ENCODE data around the gene TMF1. TPM values are rescaled to one million over a fixed set of nuclear protein-coding genes. Genes with fewer than 3 reads are reported as not detected.
A peak's percentile ranks its signal among the peaks of the same experiment; 100 is the strongest.

Gene TMF1
- total and polyA plus RNA-seq, 2 experiments from 2014 or later: 15.8 to 21.3 TPM

DNA sequence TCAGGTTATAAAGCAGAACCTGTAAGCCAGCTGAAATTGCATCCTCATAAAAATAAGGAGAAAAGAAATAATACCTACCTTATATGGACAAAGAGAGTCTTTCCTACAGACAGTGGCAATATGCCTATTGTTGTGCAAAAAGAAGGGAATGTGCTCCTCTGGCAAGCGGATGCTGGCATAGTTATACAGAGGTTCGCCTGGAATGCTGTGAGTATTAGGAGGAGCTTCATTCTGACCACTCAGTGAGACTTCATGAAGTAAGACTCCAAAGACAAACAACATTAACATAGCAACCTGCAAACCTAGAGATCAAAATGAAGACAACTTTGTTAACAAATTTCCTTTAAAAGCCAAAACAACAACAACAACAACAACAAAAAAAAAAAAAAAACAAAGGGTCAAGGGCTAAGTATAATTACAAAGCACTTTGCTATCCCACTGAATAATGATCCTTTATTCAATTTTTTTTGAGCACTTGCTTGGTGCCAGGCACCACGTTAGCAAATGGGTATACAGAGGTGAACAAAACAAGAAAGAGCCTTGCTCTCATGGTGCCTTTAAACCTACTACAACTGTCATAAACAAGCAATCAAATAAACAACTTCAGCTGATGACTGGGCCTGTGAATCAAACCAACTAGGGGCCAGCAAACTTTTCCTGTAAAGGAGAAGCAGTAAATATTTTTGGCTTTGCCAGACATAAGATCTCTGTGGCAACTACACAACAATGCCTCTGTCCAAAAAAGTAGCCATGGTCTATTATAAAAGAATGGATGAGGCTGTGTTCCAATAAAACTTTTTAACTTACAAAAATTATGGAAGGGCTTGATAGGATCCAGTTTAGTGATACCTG, 42.3 kb downstream of the TMF1 start (continued):
- TF ChIP-seq, protein P1, sequence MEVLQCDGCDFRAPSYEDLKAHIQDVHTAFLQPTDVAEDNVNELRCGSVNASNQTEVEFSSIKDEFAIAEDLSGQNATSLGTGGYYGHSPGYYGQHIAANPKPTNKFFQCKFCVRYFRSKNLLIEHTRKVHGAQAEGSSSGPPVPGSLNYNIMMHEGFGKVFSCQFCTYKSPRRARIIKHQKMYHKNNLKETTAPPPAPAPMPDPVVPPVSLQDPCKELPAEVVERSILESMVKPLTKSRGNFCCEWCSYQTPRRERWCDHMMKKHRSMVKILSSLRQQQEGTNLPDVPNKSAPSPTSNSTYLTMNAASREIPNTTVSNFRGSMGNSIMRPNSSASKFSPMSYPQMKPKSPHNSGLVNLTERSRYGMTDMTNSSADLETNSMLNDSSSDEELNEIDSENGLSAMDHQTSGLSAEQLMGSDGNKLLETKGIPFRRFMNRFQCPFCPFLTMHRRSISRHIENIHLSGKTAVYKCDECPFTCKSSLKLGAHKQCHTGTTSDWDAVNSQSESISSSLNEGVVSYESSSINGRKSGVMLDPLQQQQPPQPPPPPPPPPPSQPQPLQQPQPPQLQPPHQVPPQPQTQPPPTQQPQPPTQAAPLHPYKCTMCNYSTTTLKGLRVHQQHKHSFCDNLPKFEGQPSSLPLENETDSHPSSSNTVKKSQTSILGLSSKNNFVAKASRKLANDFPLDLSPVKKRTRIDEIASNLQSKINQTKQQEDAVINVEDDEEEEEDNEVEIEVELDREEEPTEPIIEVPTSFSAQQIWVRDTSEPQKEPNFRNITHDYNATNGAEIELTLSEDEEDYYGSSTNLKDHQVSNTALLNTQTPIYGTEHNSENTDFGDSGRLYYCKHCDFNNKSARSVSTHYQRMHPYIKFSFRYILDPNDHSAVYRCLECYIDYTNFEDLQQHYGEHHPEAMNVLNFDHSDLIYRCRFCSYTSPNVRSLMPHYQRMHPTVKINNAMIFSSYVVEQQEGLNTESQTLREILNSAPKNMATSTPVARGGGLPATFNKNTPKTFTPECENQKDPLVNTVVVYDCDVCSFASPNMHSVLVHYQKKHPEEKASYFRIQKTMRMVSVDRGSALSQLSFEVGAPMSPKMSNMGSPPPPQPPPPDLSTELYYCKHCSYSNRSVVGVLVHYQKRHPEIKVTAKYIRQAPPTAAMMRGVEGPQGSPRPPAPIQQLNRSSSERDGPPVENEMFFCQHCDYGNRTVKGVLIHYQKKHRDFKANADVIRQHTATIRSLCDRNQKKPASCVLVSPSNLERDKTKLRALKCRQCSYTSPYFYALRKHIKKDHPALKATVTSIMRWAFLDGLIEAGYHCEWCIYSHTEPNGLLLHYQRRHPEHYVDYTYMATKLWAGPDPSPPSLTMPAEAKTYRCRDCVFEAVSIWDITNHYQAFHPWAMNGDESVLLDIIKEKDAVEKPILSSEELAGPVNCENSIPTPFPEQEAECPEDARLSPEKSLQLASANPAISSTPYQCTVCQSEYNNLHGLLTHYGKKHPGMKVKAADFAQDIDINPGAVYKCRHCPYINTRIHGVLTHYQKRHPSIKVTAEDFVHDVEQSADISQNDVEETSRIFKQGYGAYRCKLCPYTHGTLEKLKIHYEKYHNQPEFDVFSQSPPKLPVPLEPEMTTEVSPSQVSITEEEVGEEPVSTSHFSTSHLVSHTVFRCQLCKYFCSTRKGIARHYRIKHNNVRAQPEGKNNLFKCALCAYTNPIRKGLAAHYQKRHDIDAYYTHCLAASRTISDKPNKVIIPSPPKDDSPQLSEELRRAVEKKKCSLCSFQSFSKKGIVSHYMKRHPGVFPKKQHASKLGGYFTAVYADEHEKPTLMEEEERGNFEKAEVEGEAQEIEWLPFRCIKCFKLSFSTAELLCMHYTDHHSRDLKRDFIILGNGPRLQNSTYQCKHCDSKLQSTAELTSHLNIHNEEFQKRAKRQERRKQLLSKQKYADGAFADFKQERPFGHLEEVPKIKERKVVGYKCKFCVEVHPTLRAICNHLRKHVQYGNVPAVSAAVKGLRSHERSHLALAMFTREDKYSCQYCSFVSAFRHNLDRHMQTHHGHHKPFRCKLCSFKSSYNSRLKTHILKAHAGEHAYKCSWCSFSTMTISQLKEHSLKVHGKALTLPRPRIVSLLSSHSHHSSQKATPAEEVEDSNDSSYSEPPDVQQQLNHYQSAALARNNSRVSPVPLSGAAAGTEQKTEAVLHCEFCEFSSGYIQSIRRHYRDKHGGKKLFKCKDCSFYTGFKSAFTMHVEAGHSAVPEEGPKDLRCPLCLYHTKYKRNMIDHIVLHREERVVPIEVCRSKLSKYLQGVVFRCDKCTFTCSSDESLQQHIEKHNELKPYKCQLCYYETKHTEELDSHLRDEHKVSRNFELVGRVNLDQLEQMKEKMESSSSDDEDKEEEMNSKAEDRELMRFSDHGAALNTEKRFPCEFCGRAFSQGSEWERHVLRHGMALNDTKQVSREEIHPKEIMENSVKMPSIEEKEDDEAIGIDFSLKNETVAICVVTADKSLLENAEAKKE (CRISPR knock-in tag; IDR thresholded peaks at IDR 0.05): peak; percentile 45; the same call in 1 of the 2 replicates
- TF ChIP-seq POLR2AphosphoS5 (IDR thresholded peaks at IDR 0.05; ENCODE audit: low read depth): no peak
- TF ChIP-seq, protein P2, sequence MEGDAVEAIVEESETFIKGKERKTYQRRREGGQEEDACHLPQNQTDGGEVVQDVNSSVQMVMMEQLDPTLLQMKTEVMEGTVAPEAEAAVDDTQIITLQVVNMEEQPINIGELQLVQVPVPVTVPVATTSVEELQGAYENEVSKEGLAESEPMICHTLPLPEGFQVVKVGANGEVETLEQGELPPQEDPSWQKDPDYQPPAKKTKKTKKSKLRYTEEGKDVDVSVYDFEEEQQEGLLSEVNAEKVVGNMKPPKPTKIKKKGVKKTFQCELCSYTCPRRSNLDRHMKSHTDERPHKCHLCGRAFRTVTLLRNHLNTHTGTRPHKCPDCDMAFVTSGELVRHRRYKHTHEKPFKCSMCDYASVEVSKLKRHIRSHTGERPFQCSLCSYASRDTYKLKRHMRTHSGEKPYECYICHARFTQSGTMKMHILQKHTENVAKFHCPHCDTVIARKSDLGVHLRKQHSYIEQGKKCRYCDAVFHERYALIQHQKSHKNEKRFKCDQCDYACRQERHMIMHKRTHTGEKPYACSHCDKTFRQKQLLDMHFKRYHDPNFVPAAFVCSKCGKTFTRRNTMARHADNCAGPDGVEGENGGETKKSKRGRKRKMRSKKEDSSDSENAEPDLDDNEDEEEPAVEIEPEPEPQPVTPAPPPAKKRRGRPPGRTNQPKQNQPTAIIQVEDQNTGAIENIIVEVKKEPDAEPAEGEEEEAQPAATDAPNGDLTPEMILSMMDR (conservative IDR thresholded peaks at IDR 0.05; ENCODE audit: low read depth in 2 of 2): no peak

DNA sequence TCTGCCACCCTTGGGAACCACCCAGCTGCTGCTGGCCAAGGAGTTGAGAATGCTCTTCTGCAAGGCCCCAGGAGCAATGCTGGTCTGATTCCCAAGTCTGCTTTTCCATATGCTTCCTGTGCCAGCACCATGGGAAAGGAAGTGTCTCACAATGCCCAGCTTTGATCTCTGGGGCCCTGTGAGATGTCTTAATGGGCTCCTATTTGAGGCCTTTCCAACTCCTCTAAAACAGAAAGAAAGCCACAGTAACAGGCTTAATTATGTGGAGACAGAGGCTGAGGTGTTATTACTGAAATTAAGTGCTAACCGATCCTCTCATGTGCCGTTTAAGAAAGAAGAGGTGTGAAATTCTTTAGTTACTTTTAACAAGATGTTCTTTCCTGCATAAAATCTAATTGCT, 43.2 kb downstream of the TMF1 start:
- Histone ChIP-seq H2AFZ (no peak overlapping the region), H3K4me2 (peak overlapping the region; percentile 5), H3F3A (replicated peaks; ENCODE audit: low read depth) (no peaks in the 10 kb centered on the region), H3K36me3 (ENCODE audit: insufficient read depth) (peaks cover 9% of the 10 kb centered on the region; the same call in 1 of the 2 replicates), H3K27ac (ENCODE audit: low read depth) (peak overlapping the region; percentile 81), H3K27me3 (ENCODE audit: insufficient read depth) (no peaks in the 10 kb centered on the region), H3K9me2 (ENCODE audit: insufficient read depth) (no peaks in the 10 kb centered on the region), H3K4me3 (no peak overlapping the region), H3K4me1 (ENCODE audit: insufficient read depth) (peaks cover 38% of the 10 kb centered on the region), H4K20me1 (replicated peaks; ENCODE audit: insufficient read depth) (no peaks in the 10 kb centered on the region), H3K79me2 (replicated peaks; ENCODE audit: insufficient read depth) (no peaks in the 10 kb centered on the region)
- Mint-ChIP-seq H3K36me3 (ENCODE audit: low read depth) (peaks cover 45% of the 10 kb centered on the region), H3K27ac (peak overlapping the region; percentile 89), H3K27me3 (ENCODE audit: insufficient read depth, low read depth, poor library complexity) (peaks cover 9% of the 10 kb centered on the region), H3K4me1 (peaks cover 51% of the 10 kb centered on the region), H3K4me3 (peak overlapping the region; percentile 36; the same call in 2 of the 3 replicates), H3K9me3 (no peaks in the 10 kb centered on the region)
- ATAC-seq (peak; percentile 2; the same call in 2 of the 3 replicates), DNase-seq (ENCODE audit: low spot score) (peak; percentile 60)
- no peak for TF ChIP-seq ZNF331 (CRISPR knock-in tag; IDR thresholded peaks at IDR 0.05; ENCODE audit: low read depth)
- no peak for TF ChIP-seq EZH2phosphoT487 (IDR thresholded peaks at IDR 0.05; ENCODE audit: unreplicated experiment)
- no peak for TF ChIP-seq POLR2AphosphoS5 (IDR thresholded peaks at IDR 0.05; ENCODE audit: low read depth)
- TF ChIP-seq, protein P2 (conservative IDR thresholded peaks at IDR 0.05; ENCODE audit: low read depth in 2 of 2): 0 out of 4 replicates have a peak, but pooled peaks of 1 of the 2 experiments have one; percentile 0
- TF ChIP-seq NANOG (IDR thresholded peaks at IDR 0.05; ENCODE audit: borderline replicate concordance): peak; percentile 49; the same call in 1 of the 2 replicates
- TF ChIP-seq EZH2 (IDR thresholded peaks at IDR 0.05; ENCODE audit: low read depth, unreplicated experiment): no peak
- TF ChIP-seq CREB1 (CRISPR knock-in tag; IDR thresholded peaks at IDR 0.05; ENCODE audit: low read depth): no peak
- no peak for TF ChIP-seq JUNB (IDR thresholded peaks at IDR 0.05; ENCODE audit: unreplicated experiment)

Measured in GM23338 (cell line).